ENCODE measurements around the gene IFIT3.

- TF ChIP-seq, protein P1, sequence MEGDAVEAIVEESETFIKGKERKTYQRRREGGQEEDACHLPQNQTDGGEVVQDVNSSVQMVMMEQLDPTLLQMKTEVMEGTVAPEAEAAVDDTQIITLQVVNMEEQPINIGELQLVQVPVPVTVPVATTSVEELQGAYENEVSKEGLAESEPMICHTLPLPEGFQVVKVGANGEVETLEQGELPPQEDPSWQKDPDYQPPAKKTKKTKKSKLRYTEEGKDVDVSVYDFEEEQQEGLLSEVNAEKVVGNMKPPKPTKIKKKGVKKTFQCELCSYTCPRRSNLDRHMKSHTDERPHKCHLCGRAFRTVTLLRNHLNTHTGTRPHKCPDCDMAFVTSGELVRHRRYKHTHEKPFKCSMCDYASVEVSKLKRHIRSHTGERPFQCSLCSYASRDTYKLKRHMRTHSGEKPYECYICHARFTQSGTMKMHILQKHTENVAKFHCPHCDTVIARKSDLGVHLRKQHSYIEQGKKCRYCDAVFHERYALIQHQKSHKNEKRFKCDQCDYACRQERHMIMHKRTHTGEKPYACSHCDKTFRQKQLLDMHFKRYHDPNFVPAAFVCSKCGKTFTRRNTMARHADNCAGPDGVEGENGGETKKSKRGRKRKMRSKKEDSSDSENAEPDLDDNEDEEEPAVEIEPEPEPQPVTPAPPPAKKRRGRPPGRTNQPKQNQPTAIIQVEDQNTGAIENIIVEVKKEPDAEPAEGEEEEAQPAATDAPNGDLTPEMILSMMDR (conservative IDR thresholded peaks at IDR 0.05 in 1 of 2, IDR thresholded peaks at IDR 0.05 in 1 of 2; ENCODE audit: extremely low read depth in 1 of 2, insufficient read depth in 1 of 2, low read depth in 1 of 2, low read length in 2 of 2), result no peak
- no peak for TF ChIP-seq EZH2 (IDR thresholded peaks at IDR 0.05; ENCODE audit: borderline replicate concordance, low read length)
Measured at GRCh38 chr10:89339875-89340274, 12.1 kb downstream of the IFIT3 start.

Measured in mammary epithelial cell (primary cell).